HG03469 (cell line): ENCODE data around the gene MYH15.

ENCODE experiments used
- ATAC-seq: cut with Tn5 transposase; IDR thresholded peaks from one replicate; pipeline ENCODE4 v1.9.1; 2021; ENCODE audit warnings: mild to moderate bottlenecking, moderate library complexity, moderate number of reproducible peaks; ENCODE audit not compliant: unreplicated experiment

The MYH15 gene

DNA sequence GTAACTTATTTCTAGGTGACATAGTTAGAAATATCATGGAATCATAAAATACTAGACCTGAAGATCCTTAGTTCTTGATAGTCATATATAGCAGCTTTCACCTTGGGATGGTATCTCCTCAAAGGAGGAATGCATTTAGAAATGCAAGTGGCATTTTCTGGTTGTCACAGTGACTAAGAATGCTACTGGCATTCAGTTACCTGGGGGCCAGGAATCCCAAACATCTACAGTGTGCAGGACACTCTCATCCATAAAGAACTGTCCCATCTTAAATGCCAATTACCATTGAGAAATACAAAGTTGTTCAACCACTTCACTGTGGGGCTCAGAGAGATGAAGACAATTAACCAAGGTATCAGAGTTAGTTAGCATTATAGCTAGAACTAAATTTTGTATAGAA, 36.7 kb downstream of the MYH15 start:
- no peak for ATAC-seq

DNA sequence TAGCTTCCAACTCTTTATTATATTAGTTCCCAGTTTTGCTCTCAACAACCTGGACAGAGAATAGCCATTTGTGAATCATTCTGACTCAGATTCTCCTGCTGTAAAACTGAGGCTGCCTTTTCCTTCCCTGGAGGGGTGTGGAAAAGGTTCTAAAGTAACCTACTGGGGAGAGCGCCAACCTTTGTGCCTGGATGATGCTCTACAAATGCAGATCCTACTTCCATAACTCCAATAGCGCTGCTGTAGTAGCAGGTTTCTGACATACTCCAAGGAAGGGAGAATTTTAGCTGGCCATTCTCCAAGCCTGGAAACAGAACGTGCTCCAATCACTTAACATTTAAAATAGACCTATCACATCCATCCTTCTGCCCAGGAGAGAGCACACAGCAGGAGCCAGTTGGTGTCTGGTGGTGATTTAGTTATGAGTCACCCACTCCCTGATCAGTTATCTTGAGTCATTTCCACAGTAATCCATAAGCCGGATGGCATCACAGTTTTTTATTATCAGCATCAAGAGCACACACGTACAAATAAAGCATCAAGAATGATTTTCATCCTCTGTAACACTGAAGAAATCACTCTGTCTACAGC, 38.3 kb downstream of the MYH15 start:
- no peak for ATAC-seq

DNA sequence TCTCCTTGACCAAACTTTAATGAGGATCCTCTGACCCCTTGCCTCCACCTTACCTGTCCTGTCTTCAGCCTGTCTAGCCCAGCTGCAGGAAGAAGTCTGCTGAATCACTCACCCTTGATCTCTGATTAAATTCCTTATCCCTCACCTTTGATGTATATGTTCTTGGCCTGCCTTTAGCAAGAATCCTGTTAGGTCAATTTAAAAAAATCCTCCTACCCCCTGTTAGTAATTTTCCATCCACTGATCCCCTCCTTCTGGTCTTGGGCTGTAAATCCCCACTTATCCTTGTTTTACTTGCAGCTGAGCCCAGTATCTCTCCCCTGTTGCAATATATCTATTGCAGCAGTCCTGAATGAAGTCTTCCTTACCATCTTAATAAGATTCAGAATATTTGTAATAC, 39.0 kb downstream of the MYH15 start:
- no peak for ATAC-seq

DNA sequence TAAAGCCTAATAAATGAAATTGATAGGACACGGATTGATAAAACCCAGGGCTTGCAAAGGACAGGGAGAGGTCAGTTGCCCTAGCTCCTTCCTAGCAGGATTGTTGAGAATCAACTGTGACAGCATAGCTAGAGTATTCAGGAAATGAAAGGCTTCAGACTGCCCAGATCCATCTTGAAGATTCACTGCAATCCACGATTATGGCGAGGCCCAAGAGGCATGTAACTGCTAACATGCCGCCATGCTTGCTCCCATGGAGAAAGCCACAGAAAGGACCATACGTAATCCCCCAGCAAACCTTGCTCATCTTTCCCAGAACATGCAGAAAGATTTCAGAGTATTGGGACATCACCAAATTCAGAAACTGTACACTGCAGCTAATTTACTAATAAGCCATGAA, 41.3 kb downstream of the MYH15 start:
- ATAC-seq, result no peak

DNA sequence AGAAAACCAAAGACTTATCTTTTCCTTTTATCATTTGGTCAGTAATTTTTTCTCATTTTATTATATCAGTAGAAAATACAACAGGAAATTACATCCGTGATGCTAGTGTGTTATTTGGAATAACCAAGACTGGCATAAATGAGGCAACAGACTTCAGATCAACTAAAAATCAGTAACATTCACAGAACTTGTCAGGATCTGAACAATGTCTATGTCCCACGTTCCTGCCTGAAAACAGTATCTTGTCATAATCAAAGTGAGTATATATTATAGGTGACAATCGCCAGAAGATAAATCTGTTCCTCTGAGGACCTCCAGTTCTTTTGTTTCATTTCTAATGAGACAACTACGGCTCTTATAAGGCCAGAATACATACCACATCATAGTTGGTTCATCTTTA, 41.8 kb downstream of the MYH15 start:
- ATAC-seq, result no peak

DNA sequence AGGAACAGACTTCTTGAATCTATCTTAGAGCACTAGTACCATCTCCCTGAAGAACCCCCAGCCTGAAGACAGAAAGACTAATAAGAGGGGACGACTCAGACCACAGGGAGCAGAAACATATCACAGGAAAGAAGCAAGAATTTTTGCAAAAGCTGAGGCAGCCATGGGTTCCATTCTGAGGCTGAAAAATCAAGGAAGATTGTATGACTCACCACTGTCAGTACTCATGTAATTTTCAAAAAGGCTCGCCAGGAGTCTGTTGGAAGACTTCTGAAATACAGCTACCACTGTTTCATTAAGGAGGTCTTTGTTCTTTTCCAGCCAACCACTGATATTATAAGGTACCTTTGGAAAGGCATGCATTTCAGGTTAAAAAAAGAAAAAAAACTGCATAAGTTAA, 47.5 kb downstream of the MYH15 start:
- no peak for ATAC-seq

DNA sequence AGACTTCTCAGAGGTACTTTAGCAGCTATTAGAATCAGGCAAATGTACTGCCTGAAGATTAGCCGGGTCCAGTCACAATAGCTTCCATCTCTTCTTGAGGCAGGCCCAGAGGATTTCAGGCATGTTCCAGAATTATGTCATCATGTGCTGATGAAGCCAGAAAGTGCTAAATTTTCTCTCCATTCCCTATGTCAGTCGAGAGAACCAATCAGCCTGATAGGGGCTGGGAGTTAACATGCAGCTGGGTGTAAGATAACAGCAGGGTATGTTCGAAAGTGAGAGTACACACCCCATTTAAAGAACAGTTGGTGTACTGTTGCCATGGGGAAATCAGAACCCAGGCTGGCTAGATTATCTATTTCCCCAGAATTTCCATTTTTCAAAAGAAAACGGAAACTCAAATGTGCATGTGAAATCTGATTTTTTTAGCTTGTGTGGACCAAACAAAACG, 48.7 kb downstream of the MYH15 start:
- peak; percentile 79 for ATAC-seq

DNA sequence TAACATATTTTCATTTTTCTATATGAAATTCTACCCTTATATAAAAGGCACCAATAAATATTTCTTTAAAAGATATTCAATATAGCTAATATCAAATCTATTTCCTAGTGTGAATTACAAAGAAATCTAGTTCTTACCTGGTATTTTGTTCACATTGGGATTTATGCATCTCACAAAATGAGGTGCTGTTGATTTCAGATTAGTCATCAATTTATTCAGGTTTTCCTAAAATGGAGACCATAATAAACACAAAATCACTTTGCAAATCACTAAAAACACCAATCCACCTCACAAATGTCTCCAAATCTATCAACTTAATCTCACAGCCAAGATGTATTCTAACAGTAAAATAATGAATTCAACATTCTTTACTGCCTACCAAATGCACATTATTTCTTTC, 51.2 kb downstream of the MYH15 start:
- ATAC-seq, result no peak

DNA sequence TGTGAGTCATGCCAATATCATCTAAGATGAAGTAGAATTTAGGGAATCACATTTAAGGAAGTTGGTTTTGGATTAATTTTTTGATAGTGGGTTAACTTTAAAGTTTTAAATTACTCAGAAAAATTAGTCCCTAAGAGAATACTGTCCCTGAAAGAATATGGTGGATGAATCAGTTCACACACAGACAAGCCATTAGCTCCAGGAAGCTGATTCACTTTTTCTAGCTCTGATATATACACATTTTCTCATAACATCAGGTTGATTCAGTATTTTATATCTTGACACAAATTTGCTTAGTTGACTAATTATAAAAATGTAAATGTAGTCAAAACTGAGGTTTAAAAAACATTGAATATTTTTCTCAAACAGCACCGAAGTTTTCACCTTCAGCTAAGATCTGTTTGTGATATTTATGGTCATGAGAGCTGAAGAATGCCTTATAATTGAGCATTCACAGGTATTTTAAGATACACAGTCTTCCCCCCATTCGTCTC, 55.1 kb downstream of the MYH15 start:
- ATAC-seq, result no peak

DNA sequence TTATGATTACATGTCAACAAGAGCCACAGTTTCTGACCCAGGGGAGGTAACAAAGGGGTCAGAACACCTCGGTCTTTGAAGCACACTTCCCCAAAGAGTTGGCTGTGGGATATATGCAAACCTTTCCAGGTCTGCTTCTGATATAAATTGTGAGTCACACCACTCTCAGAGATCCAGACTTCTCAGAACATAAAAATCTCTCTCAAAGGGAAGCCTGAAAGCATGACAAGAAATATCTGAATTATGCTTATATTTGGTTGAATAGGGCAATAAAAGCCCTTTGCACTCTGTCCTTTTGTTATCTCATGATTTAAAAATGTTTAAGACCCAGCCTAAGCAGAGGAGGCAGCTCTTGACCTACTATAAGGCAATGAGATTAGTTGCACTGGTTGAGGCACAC, 56.8 kb downstream of the MYH15 start:
- no peak for ATAC-seq

DNA sequence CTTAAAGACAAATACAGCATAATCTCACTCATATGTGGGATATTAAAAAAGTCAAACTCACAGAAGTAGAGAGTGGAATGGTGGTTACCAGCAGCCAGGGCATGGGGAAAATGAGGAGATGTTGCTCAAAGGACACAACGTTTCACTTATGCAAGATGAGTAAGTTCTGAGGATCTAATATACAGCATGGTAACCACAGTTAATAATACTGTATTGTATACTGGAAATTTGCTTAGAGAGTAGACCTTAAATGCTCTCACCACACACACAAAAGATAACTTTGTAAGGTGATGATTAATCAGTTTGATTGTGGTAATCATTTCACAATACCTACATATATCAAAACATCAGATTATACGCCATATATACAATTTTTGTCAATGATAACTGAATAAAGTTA, 60.0 kb downstream of the MYH15 start:
- ATAC-seq, result no peak

DNA sequence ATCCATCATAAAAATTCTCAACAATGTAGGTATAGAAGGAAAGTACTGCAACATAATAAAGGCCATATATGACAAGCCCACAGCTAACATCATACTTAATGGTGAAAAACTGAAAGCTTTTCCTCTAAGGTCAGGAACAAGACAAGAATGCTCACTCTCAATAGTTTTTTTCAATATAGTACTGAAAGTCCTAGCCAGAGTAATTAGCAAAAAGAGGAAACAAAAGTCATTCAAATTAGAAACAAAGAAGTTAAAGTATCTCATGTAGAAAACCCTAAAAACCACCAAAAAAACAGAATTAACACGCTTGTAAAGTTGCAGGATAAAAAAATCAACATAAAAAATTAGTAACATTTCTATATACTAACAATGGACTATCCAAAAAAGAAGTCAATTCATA, 61.8 kb downstream of the MYH15 start:
- ATAC-seq, result peak; percentile 82

DNA sequence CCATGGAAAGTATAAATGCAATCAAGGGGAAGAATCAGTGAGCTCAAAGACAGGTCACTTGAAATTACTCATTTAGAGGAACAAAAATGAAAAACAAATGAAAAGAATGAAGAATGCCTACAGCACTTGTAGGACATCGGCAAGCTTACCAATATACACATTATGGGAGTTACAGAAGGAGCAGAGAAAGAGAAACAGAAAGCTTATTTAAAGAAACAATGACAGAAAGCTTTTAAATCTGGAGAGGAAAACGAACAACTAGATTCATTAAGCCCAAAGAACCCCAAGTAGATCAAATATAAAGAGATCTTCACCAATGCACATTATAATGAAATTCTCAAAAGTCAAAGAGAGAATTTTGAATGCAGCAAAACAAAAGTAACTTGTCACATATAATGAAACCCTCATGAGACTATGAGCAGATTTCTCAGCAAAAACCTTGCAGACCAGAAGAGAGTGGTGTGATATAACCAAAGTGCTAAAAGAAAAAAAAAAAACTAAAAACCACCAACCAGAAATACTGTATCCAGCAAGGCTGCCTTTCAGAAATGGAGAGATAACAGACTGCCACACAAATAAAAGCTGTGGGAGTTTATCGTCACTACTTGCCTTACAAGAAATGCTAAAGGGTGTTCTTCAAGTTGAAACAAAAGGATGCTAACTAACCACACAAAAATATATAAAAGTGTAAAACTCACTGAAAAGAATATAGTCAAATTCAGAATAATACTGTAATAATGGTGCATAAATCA, 63.1 kb downstream of the MYH15 start:
- ATAC-seq, result no peak

DNA sequence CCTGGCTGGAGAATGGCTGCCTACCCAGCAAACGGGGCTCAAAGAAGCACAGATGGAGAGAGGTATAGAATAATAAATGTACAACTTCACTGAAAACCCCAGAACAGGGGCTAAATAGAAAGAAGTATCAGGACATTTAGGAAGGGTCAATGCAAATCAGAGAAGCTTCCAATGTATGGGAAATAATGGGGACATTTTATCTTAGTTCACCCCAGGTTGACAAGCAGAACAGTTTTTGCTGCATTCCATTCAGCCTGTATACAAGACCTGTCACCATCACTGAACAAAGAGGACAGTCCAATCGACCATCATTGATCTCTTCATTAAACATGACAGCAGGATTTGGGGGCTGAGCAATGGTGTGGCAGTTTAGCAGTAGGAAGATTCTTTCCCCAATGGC, 68.1 kb downstream of the MYH15 start:
- ATAC-seq, result no peak

DNA sequence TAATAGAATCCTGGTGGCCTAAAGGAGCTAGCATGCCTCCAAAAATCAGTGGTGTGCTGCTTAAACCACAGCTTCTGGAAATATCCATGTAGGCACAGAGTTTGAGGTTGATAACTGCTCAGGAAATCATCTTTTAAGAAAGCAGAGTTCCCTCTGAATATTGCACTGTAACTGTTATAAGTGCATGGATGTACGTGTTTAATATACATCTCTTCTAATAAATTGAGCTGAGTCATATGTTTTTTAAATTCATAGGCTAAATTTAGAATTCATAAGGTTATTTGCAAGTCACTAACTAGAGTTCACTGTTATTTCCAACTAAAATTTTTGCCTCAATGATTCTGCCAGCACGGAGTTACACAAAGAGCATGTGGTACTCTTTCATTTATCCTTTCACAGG, 68.9 kb downstream of the MYH15 start:
- no peak for ATAC-seq

DNA sequence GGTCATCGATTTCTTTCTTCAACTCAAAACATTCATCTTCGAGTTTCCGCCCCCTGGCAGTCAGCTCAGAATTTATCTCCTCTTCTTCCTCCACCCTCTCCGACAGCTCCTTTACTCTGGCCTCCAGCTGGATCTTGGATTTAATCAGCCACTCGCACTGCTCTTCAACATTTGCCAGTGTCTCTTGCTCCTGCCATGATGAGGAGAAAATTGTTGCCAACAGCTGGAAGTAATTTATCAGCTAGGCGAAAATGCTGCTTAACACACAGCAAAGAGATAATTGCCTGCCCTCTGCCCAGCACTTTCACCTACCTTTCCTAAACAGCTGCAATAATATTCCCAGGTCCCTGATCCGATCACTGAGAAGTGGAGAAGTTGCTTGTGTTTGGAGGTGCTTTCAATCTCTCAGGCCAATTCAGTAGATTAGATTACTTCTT, 69.3 kb downstream of the MYH15 start:
- no peak for ATAC-seq

DNA sequence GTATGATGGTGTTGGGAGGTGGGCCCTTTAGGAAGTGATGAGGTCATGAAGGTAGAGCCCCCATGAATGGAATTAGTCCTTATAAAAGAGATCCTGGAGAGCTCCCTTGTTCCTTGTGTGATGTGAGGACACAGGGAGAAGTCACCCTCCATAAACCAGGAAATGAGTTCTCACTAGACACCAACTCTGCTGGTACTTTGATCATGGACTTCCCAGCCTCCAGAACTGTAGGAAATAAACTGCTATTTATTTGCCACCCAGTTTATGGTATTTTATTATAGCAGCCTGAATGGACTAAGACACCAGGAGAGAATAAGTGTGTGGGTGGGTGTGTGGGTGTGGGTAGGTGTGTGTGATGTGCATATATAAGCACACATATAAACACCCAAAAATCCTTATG, 71.9 kb downstream of the MYH15 start:
- no peak for ATAC-seq

DNA sequence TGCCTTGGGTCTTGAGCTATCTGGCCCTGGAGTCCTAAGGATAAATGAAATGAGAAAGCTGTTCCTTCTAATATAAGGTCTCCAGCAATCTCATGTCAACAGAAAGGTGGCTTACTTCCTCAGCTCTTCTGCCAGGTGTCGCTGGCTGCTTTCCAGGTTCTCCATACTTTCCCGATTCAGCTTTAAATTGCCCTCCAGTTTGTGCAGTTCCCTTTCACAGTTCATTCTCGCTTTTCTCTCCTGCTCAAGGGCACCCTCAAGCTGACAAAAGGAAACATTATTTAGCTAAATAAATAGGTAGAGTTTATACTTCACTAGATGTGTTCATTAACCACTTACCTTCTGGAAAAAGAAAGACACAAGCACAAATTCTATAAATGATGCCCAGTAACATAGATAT, 73.0 kb downstream of the MYH15 start:
- no peak for ATAC-seq

DNA sequence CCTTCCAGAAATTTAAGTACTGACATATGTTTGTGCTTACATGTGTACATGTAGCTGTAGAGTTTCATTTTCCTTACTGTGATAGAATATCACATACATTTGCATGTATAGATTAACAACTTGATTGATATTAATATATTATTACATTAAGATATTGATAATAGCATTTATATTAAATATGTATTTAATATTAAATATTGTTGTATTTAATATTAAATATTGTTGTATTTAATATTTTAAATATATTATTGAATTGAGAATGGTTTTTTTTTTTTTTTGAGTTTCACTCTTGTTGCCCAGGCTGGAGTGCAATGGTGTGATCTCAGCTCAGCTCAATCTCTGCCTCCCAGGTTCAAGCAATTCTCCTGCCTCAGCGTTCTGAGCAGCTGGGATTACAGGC, 76.5 kb downstream of the MYH15 start:
- no peak for ATAC-seq

DNA sequence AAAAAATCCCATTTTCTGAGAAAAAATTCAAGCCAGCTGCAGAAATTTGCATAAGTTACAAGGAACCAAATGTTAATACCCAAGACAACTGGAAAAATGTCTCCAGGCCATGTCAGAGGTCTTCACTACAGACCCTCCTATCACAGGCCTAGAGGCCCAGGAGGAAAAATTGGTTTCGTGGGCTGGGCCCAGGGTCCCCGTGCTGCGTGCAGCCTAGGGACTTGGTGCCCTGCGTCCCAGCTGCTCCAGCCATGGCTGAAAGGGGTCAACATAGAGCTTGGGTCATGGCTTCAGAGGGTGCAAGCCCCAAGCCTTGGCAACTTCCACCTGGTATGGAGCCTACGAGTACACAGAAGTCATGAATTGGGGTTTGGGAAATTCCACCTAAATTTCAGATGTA, 78.0 kb downstream of the MYH15 start:
- no peak for ATAC-seq

DNA sequence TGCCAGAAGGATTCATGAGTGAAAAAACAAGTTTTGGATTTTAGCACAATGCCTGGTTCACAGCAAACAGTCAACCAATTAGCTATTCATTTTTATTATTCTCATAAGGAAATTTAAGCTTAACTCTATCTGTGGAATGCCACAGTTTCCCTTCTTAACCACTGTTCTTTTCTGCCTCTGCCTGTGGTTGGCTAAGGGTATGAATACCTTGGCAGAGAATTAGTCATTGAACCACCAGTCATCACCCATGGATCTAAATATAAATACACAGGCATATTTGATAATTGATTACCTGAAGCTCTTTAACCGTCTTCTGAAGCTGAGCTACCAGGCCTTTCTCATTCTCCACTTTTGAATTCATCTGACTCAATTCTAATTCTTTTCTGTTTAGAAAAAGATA, 79.9 kb downstream of the MYH15 start:
- ATAC-seq, result no peak

DNA sequence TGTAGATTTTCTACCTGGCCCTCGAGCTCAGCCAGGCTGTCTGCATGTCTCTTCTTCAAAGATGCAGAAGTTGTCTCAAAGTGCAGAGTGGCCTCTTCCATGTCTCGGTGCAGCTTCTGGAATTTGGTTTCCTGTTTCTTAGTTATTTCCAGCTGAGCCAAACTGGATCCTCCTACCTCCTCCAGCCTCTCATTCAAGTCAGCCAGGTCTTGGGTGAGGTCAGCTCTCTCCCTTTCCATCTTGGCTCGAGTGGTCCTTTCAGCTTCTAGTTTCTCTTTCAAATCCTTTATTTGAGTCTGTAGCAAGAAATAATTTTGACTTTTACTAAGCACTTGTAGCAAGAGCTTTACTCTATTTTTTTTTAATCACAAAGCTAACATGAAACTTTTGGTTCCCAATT, 81.8 kb downstream of the MYH15 start:
- no peak for ATAC-seq

DNA sequence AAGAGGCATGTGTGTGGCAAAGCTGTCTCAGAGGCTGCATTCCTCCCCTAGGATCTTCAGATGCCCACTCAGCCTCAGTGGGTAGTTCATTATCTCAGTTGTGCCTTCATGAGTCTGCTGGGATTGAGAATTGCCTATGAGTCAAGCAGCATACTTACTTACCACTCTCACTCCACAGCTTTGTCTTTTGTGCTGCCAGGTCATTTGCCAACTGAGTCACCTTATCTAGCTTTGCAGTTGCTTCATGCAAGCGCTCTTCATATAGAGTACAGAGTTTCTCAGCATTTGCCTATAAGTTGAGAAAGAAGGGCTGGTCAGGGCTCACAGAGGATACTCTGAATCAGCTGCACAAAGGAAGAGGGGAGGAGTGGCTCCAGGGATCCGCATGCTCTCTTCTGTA, 89.5 kb downstream of the MYH15 start:
- ATAC-seq, result no peak
